ENCODE data around the gene ZNHIT3. TPM values are rescaled to one million over a fixed set of nuclear protein-coding genes. Genes with fewer than 3 reads are reported as not detected.

Gene ZNHIT3
- total and polyA plus RNA-seq, 2 experiments from 2014 or later: 50.5 to 128 TPM

GRCh38 chr17:36515837-36516236, 29.4 kb downstream of the ZNHIT3 start (continued):
- TF ChIP-seq, protein P1, sequence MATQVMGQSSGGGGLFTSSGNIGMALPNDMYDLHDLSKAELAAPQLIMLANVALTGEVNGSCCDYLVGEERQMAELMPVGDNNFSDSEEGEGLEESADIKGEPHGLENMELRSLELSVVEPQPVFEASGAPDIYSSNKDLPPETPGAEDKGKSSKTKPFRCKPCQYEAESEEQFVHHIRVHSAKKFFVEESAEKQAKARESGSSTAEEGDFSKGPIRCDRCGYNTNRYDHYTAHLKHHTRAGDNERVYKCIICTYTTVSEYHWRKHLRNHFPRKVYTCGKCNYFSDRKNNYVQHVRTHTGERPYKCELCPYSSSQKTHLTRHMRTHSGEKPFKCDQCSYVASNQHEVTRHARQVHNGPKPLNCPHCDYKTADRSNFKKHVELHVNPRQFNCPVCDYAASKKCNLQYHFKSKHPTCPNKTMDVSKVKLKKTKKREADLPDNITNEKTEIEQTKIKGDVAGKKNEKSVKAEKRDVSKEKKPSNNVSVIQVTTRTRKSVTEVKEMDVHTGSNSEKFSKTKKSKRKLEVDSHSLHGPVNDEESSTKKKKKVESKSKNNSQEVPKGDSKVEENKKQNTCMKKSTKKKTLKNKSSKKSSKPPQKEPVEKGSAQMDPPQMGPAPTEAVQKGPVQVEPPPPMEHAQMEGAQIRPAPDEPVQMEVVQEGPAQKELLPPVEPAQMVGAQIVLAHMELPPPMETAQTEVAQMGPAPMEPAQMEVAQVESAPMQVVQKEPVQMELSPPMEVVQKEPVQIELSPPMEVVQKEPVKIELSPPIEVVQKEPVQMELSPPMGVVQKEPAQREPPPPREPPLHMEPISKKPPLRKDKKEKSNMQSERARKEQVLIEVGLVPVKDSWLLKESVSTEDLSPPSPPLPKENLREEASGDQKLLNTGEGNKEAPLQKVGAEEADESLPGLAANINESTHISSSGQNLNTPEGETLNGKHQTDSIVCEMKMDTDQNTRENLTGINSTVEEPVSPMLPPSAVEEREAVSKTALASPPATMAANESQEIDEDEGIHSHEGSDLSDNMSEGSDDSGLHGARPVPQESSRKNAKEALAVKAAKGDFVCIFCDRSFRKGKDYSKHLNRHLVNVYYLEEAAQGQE (IDR thresholded peaks at IDR 0.05; ENCODE audit: unreplicated experiment): no peak
- TF ChIP-seq, protein P2, sequence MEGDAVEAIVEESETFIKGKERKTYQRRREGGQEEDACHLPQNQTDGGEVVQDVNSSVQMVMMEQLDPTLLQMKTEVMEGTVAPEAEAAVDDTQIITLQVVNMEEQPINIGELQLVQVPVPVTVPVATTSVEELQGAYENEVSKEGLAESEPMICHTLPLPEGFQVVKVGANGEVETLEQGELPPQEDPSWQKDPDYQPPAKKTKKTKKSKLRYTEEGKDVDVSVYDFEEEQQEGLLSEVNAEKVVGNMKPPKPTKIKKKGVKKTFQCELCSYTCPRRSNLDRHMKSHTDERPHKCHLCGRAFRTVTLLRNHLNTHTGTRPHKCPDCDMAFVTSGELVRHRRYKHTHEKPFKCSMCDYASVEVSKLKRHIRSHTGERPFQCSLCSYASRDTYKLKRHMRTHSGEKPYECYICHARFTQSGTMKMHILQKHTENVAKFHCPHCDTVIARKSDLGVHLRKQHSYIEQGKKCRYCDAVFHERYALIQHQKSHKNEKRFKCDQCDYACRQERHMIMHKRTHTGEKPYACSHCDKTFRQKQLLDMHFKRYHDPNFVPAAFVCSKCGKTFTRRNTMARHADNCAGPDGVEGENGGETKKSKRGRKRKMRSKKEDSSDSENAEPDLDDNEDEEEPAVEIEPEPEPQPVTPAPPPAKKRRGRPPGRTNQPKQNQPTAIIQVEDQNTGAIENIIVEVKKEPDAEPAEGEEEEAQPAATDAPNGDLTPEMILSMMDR (conservative IDR thresholded peaks at IDR 0.05; ENCODE audit: low read depth in 2 of 2): no peak
- TF ChIP-seq EZH2phosphoT487 (IDR thresholded peaks at IDR 0.05; ENCODE audit: unreplicated experiment): no peak
- TF ChIP-seq POLR2AphosphoS5 (IDR thresholded peaks at IDR 0.05; ENCODE audit: low read depth): no peak
- TF ChIP-seq CREB1 (CRISPR knock-in tag; IDR thresholded peaks at IDR 0.05; ENCODE audit: low read depth): no peak
- TF ChIP-seq EZH2 (IDR thresholded peaks at IDR 0.05; ENCODE audit: low read depth, unreplicated experiment): no peak
- TF ChIP-seq STAT1 (IDR thresholded peaks at IDR 0.05; ENCODE audit: unreplicated experiment): no peak
- TF ChIP-seq ZNF331 (CRISPR knock-in tag; IDR thresholded peaks at IDR 0.05; ENCODE audit: low read depth): no peak

- Mint-ChIP-seq H3K27ac (no peak overlapping the region), H3K27me3 (ENCODE audit: insufficient read depth, low read depth, poor library complexity) (peaks cover 2% of the 10 kb centered on the region), H3K4me3 (no peak overlapping the region), H3K36me3 (ENCODE audit: low read depth) (peaks cover 85% of the 10 kb centered on the region), H3K9me3 (no peaks in the 10 kb centered on the region), H3K4me1 (no peaks in the 10 kb centered on the region)
- H3K27me3 ChIP-seq (ENCODE audit: insufficient read depth): no peaks in the 10 kb centered on the region
- peaks cover 56% of the 10 kb centered on the region for H3K36me3 ChIP-seq (ENCODE audit: insufficient read depth)
- no peaks in the 10 kb centered on the region for H3K4me1 ChIP-seq (ENCODE audit: insufficient read depth)
- ATAC-seq (no peak), DNase-seq (ENCODE audit: low spot score) (no peak)
- H3K4me2 ChIP-seq: no peak overlapping the region
- peaks cover 35% of the 10 kb centered on the region for H4K20me1 ChIP-seq (replicated peaks; ENCODE audit: insufficient read depth)
- H3K27ac ChIP-seq (ENCODE audit: low read depth): no peak overlapping the region
- H2AFZ ChIP-seq: no peak overlapping the region
- no peak overlapping the region for H3K4me3 ChIP-seq
- no peaks in the 10 kb centered on the region for H3K79me2 ChIP-seq (replicated peaks; ENCODE audit: insufficient read depth)
- no peaks in the 10 kb centered on the region for H3K9me2 ChIP-seq (ENCODE audit: insufficient read depth)
- H3F3A ChIP-seq (replicated peaks; ENCODE audit: low read depth): no peaks in the 10 kb centered on the region; the same call in none of the 2 replicates
- TF ChIP-seq, protein P2 (conservative IDR thresholded peaks at IDR 0.05; ENCODE audit: low read depth in 2 of 2): no peak
- no peak for TF ChIP-seq ZNF114 (CRISPR knock-in tag; IDR thresholded peaks at IDR 0.05)
- no peak for TF ChIP-seq CREB1 (CRISPR knock-in tag; IDR thresholded peaks at IDR 0.05; ENCODE audit: low read depth)
- no peak for TF ChIP-seq NANOG (IDR thresholded peaks at IDR 0.05; ENCODE audit: borderline replicate concordance)
- TF ChIP-seq POLR2AphosphoS5 (IDR thresholded peaks at IDR 0.05; ENCODE audit: low read depth): no peak
- TF ChIP-seq, protein P3, sequence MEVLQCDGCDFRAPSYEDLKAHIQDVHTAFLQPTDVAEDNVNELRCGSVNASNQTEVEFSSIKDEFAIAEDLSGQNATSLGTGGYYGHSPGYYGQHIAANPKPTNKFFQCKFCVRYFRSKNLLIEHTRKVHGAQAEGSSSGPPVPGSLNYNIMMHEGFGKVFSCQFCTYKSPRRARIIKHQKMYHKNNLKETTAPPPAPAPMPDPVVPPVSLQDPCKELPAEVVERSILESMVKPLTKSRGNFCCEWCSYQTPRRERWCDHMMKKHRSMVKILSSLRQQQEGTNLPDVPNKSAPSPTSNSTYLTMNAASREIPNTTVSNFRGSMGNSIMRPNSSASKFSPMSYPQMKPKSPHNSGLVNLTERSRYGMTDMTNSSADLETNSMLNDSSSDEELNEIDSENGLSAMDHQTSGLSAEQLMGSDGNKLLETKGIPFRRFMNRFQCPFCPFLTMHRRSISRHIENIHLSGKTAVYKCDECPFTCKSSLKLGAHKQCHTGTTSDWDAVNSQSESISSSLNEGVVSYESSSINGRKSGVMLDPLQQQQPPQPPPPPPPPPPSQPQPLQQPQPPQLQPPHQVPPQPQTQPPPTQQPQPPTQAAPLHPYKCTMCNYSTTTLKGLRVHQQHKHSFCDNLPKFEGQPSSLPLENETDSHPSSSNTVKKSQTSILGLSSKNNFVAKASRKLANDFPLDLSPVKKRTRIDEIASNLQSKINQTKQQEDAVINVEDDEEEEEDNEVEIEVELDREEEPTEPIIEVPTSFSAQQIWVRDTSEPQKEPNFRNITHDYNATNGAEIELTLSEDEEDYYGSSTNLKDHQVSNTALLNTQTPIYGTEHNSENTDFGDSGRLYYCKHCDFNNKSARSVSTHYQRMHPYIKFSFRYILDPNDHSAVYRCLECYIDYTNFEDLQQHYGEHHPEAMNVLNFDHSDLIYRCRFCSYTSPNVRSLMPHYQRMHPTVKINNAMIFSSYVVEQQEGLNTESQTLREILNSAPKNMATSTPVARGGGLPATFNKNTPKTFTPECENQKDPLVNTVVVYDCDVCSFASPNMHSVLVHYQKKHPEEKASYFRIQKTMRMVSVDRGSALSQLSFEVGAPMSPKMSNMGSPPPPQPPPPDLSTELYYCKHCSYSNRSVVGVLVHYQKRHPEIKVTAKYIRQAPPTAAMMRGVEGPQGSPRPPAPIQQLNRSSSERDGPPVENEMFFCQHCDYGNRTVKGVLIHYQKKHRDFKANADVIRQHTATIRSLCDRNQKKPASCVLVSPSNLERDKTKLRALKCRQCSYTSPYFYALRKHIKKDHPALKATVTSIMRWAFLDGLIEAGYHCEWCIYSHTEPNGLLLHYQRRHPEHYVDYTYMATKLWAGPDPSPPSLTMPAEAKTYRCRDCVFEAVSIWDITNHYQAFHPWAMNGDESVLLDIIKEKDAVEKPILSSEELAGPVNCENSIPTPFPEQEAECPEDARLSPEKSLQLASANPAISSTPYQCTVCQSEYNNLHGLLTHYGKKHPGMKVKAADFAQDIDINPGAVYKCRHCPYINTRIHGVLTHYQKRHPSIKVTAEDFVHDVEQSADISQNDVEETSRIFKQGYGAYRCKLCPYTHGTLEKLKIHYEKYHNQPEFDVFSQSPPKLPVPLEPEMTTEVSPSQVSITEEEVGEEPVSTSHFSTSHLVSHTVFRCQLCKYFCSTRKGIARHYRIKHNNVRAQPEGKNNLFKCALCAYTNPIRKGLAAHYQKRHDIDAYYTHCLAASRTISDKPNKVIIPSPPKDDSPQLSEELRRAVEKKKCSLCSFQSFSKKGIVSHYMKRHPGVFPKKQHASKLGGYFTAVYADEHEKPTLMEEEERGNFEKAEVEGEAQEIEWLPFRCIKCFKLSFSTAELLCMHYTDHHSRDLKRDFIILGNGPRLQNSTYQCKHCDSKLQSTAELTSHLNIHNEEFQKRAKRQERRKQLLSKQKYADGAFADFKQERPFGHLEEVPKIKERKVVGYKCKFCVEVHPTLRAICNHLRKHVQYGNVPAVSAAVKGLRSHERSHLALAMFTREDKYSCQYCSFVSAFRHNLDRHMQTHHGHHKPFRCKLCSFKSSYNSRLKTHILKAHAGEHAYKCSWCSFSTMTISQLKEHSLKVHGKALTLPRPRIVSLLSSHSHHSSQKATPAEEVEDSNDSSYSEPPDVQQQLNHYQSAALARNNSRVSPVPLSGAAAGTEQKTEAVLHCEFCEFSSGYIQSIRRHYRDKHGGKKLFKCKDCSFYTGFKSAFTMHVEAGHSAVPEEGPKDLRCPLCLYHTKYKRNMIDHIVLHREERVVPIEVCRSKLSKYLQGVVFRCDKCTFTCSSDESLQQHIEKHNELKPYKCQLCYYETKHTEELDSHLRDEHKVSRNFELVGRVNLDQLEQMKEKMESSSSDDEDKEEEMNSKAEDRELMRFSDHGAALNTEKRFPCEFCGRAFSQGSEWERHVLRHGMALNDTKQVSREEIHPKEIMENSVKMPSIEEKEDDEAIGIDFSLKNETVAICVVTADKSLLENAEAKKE (CRISPR knock-in tag; IDR thresholded peaks at IDR 0.05): no peak
- no peak for TF ChIP-seq STAT1 (IDR thresholded peaks at IDR 0.05; ENCODE audit: unreplicated experiment)
Measured at GRCh38 chr17:36523113-36523512, 36.6 kb downstream of the ZNHIT3 start.
